ENCODE measurements around the gene RHEBL1. TPM values are rescaled to one million over a fixed set of nuclear protein-coding genes. Genes with fewer than 3 reads are reported as not detected.

The RHEBL1 gene, protein sequence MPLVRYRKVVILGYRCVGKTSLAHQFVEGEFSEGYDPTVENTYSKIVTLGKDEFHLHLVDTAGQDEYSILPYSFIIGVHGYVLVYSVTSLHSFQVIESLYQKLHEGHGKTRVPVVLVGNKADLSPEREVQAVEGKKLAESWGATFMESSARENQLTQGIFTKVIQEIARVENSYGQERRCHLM
- total RNA-seq = 0.44 TPM

DNA sequence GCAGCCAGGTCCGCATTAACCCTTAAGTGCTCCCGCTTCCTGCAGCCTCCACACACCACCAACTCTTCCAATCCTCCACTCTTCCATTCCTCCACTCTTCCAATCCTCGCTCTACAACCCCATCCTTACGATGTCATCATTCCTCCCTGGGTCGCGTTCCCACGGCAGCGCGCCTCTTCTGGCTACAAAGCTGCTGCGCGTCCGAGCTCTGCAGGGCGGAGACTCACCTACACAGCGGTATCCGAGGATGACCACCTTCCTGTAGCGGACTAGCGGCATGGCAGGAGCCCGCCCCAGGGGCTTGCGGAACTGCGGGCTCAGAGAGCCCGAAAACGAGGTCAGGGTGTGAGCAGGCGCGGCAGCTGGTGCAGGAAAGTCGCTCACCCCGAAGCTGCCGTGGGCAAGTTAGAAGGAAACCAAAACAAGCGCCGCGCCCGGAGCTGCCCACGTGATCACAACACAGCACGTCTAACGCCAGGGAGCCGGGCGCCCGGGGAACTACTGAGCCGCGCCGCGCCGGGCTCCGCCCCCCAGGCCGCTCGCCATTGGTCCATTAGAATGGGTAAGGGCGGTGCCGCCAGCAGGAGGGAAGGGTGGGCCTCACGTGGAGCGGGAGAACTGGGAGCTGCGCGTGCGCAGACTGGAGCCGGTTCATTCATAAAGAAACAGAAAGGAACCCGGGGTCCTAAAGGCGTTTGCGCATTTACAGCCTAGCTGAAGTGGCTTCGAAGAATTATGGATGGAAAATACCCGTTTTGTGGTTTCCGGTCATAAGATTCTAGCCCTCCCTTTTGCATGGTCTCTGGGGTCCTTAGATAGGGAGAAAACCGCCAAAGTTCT is at the start of gene RHEBL1:
Gene RHEBL1, minus strand, starts transcription at position 473 of the 840 bp plus-strand sequence. Its CDS starts 194 bp downstream, at position 279.
- ATAC-seq = peak; percentile 100

DNA sequence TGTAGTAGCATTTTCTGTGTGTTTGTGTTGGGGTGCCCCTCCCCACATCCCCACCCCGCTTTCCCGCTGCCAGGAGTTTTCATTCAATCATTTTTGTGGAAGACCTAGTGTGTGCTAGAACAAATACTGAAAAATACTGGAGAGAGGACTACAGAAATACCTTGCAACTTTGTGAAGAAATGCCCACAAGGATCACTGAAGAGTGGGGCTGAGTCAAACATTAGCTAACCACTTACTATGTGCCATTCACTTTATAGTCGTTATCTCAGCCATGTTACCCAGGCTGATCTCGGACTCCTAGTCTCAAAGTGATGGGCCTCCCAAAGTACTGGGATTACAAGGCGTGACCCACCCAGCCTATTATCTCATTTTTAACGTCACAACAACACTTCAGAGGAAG is 41.4 kb upstream of the RHEBL1 start:
- no peak for ATAC-seq

DNA sequence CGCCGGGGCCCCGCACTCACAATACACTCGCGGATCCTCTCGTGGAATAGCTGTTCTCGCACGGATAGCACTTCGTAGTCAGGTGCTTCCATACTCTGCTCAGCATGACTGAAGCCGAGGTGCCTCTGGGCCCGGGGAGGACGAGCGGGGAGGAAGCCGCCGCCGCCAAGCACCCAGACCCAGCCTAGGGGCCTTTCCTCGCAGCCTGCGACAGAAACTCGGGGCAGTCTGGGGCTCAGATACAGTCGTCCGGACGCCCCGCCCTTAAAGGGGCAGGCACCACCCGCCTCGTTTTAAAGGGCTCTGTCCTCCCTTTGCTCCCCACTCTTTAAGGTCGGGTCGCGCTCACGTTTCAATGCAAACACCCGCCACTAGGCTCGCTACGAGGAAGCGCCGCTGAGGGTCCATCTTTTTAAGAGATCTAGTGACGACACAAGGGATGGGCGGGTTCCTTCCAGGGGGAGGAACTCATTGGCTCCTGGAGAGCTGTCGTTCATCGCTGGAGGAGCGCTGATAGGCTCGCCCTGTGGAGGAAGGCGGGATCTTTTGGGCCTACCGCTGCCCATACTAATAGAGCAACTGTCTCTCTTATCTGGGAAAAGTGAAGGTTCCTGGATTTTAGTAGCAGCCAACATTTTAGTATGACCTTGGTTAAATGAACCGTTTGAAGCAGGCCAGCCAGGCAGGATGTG is 40.8 kb upstream of the RHEBL1 start, which contains the start of gene LMBR1L:
Gene LMBR1L, minus strand, starts transcription at position 384 of the 692 bp plus-strand sequence. Its CDS starts 292 bp downstream, at position 92.
- ATAC-seq = peak; percentile 98

DNA sequence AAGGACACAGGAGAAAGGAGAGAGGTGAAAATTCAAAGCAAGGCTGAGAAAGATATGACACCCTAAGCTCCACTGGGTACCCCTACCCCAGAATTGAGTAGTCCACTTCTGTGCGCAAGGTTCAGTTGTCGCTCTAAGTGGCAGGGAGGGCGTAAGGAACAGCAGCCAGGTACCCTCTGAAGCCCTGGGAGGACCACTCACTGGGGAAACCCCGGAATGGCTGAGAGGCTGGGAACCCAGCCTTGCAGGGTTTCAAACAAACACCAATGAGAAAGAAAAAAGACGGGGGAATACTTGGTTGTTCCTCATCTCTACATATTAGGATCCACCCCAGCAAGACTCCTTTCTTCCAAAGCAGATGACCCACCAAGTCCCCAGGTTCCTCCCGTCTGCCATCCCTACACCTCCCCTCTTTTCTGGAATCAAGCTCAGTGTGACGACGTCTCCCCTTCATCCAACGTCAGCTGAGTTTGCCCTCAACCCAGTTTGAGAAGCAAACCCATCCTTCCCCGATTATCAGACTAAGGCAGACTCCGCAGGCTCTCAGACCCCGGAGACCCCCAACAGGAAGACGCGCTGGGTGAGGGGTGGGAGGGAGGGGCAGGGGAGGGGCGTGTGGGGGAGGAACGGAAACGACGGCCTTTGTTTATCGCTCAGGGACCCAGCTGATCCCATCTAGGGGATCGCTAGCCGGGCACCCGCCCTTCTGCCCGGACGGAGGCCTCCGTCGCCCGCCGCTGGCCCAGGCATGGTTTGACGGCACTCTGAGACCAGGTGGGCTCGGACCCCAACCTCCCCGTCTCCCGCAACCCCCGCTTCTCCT is 40.1 kb upstream of the RHEBL1 start:
- peak; percentile 6 for ATAC-seq

DNA sequence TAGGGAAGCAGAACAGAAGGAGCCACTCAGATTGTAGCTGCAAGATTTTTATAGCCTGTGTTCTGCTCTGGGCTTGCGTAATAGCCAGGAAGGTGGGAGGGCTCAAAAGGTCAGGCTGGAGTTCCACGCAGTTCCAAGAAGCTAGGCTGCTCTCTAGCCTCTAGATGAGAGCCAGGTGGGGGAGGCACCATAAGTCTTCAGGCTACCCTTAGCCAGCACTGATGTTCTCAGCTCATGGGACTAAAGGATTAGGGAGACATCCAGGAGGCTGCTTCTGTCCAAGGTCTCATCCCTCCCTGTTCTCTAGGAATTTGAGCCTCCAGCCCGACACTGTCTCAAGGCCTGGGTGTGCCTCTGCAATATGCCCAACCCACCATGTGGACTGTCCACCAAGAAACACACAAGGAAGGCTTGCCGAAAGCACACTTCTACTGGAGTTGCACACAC is 39.2 kb upstream of the RHEBL1 start:
- no peak for ATAC-seq

DNA sequence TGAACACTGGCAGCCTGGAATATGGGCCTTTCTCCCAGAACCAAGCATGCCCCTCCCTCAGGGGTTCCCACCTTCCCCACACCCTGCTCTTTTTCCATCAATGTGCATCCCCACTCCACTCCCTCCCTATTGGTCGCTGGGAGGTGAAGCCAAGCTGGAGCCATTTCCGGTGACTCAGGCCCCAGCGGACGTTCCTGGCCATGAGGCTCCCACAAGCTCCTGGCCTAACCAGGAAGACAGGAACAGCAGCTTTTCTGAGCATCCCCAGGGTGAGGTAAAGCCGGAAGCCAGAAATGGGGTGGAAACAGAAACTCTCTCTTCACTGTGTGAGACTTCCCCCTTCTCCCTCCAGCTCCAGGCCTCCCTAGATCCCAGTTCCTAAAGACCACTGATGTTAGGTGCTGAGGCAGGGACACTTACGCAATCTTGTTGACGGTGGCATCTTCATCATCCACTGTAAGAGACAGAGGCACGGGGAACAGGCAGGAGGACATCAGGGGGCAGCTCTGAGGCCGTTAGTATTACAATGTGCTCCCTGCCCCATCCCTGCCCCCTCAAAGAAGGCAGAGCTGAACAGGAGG is 35.8 kb upstream of the RHEBL1 start:
- peak; percentile 85 for ATAC-seq

DNA sequence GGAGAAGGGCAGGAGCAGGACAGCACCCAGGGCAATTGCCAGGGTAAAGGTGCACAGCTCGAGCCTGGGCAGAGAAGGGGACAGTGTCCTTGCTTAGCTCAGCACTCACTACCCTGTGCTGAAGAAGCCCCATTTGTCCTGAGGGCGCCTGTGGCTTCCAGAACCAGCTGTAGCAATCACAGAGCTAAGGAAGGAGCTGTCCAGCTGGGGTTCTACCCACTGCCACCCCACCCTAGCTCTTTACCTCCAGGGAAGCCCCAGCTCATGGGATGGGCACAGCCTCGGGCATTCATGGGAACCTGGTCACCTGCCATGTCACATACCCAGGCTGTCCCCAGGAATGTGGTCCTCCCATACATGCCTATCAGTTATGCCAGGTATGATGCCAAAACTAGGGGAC is 35.0 kb upstream of the RHEBL1 start:
- no peak for ATAC-seq

DNA sequence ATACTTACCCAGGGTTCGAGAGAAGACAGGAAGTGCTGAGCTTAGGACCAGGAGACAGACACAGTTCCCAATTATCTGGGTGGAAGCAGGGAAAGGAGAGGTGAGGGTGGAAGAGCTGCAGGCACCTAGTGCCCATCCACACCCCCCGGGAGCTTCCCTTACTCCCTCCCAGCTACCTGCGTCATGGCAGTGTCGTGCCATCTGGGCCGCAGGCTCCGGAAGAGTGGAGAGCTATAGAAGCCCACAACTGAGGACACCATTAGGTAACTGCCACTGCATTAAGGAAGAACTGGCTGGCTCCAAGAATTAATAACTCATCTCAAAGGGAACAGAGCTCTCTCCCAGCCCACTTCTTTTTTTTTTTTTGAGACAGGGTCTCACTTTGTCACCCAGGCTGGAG is 30.6 kb upstream of the RHEBL1 start:
- ATAC-seq = no peak

DNA sequence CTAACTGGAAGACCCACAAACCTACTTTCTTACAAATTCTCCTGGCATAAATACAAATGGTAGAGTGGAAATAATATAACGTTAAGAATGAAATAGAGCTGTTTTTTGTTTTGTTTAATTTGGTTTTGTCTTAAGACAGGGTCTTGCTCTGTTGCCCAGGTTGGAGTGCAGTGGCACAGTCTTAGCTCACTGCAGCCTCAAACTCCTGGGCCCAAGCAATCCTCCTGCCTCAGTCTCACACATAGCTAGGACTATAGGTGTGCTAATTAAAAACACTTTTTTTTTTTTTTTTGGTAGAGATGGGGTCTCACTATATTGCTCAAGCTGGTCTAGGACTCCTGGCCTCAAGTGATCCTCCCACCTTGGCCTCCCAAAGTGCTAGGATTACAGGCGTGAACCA is 28.9 kb upstream of the RHEBL1 start:
- ATAC-seq = no peak

DNA sequence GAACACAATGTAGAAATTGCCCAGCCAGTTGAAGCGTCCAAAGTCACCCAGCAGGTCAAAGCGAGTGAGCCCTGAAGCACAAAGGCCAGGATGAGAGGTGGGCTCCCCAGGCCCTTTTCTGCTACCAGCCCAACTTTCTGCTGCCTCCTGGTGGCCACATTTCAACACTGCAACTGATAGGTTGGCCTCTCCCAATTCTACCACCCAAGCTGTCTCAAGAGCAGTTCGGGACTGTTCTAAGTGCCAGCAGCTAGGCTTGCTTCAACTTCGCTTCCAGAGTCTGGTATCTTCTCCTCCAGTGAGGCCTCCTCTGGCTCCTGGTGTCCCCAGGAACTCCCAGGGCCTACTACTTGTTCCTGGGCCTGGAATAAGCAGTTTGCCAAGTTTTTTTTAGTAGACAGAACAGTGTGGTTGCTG is 28.3 kb upstream of the RHEBL1 start:
- peak; percentile 21 for ATAC-seq

DNA sequence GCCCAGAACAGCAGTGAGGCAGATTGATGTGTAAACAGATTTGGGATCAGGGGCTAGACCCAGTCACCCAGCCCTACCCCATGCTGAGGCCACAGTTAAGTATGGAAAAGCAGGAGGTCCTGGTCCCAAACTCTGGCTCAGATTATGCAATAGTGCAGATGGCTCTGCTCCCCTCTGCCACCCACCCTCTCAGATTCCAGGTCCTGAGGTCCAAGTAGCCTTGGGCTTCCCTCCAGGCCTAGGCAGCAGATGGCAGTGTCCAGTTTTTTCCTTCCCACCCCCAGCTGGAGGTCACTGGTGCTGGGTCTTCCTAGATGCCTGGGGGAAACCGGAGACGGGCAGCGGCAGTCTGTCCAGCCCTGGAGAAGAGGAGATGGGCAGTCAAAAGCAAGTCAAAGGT is 27.6 kb upstream of the RHEBL1 start:
- ATAC-seq = no peak

DNA sequence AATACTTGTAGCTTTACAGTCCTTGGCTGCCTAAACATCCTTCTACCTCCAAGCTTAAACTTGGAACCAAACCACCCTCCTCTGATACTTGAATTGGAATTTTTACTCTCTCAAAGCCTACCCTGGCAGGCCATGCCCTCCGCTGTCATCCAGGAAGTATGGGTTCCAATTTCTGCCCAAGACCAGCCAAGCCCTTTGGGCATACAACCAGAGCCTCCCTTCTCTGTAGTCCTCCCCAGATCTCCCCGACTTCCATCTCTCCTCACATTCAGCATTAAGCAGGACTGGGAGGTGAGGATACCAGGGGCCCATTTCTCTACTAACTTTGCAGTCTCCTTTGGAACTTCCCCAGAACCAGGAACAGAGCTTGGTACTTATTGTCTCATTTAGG is 25.2 kb upstream of the RHEBL1 start:
- no peak for ATAC-seq

DNA sequence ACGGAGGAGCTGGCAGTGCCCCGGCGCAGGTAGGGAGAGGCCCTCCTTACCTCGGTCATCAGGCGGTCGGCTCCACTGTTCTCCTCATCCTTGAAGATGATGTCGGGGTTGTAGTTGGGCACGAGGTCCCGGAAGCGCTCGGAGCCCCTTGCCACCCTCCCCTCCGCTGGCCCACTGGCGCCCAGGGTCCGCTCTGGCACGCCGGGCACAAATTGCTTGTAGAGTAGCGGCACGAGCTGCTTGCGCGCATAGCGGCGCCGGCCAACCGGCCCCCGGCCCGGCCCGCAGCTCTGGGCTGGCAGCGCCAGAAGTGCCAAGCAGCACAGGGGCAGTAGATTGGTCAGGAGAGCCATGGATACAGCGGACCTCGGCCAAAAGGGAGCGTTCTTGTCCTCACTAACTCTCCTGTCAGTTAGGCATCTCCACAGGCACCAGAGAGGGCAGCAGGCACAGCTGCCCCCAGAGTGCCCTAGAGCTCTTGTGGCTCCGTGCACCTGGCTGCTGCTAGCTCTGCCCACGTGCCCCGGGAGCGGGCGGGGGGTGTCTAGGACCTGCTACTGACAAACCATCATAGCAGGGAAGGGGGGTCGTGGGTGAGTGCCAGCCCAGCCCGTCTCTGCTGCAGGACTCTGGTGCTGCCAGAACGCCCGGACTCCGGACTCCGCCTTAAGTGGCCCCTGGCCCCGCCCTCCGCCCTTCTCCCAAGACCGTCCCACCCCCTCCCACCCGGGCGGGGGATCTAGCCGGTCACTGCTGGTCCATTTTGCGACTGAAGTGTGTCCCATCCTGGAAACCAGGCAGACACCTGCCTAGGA is 24.6 kb upstream of the RHEBL1 start, which contains the start of gene DHH:
Gene DHH, minus strand, starts transcription at position 642 of the 815 bp plus-strand sequence. Its CDS starts 289 bp downstream, at position 353.
- ATAC-seq = peak; percentile 9

DNA sequence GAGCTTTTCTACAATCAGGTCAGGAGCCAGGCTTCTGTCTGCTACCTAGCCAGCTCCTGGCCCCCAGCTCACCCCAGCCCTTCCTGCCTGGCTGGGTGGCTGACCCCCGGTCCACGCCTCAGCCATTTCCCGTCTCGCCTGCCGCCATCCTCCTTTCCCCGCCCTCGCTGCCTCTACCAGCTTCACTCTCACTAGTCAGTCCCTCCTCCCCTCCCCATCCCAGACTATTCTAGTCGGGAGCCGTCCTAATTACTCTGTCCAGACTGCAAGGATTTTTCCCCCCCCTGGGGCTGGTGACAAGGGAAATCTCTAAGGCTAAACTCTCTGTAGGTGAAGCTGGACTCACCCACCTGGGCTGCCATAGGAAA is 24.0 kb upstream of the RHEBL1 start:
- no peak for ATAC-seq

DNA sequence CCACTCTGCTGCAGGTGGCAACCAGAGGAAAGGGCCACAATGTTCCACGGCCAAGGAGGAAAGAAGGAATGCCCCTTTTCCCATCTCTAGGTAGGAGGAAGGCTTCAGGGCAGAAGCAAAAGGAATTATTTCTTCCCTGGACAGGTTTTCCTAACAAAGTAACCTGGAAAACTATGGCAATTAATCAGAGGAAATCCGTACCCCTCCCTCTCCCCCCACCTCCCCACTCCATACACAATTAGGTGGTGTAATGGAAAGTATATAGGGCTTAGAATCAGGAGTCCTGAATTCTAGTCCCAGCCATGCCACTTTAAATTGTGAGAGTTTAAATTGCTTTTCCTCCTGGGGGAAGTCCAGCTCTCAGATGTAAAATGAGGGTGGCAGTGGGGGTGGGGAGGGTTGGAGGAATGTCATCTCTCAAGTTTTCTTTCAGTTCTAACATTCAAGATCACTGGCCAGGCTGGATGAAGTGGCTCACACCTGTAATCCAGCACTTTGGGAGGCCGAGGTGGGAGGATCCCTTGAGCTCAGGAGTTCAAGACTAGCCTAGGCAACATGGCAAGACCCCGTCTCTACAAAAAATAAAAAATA is 23.1 kb upstream of the RHEBL1 start:
- no peak for ATAC-seq

DNA sequence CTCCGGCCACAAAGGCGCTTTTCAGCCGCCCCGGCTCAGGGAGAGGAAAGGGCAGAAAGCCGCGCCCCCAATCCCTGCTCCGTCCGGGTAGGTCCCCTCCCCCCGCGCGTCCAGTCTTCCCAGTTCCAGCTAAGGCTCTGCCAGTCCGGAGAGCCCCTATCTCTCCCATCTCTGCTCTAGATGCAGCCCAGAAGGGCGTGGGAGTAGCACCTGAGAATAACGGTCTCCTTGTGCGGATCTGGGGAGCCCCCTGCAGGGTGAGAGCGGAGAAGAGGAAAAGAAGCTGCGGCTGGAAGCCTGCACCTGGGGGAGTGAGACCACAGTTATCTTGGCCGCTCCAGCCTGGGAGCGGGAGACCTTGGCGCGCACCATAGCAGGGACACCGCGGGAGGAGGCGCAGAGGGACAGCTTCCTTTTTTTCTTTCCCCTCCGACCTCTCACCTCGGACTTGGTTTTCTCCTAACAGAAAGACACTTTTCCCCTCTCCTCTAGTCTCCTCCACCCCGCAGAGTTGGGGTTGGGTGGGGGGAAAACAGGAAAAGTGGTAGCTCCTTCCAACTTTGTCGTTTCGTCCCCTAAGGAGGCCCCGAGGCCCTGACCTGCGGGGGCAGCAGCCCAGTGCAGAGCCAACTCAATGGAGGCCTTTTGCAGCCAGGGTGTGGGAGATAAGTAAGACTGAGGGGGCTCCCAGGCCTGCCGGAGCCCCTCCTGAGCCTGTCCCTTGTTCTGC is 22.5 kb upstream of the RHEBL1 start:
- no peak for ATAC-seq

DNA sequence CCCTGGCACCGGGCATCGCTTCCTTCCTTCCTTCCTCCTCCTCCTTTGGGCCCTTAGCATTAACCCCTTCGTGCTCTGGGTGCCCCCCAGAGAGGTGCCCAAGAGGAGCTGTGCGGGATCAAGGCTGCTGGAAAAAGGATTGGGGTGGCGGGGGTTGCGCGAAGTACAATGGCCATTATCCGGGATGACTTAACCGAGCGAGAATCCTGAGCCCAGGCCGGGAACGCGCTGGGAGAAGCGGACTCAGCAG is 22.0 kb upstream of the RHEBL1 start:
- ATAC-seq = no peak

DNA sequence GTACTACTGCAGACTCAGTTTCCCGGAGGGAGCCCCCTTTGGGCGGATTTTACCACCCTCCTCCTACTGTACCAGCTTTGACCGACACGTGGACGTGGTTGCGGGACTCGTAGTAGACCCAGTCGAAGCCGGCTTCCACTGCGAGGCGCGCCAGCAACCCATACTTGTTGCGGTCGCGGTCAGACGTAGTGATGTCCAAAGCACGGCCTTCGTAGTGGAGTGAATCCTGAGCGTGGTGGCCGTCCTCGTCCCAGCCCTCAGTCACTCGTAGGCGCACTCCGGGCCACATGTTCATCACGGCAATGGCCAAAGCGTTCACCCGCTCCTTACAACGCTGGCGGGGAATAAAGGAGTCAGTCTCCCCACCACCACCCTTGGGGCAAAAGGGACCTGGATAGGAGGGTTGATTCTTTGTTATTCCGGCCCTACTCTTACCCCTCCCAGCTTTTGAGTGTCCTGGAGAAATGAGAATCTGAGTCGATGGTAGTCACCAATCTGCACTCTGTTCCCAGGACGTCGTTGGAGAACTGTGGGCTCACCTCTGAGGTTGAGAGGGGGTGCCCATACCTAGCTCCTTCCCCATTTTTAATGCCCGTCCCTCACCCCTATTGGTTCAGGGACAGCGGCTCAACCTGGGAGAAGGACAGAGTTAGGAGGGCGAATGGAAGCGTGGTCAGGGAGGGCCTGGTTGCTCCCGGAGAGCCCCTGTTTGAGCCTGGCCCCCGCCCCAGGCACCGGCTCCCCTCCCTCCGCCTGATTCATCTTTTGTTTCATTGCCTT is 21.5 kb upstream of the RHEBL1 start:
- no peak for ATAC-seq
